GM06990 (cell line): Measurements from ENCODE around the gene TRHDE.
"Not testable (repeated sequence)": the region's sequence is repeated elsewhere in the genome, so short reads cannot be mapped to it uniquely, and the experiment has no call there.

Experiments
- DNase-seq: peaks from one replicate; pipeline ENCODE4 v3.0.0-alpha.2; 2011; ENCODE audit not compliant: insufficient read length; ENCODE audit errors: extremely low read depth
- H3K27me3 ChIP-seq: replicated peaks from 2 replicates; pipeline ENCODE4 v1.6.0; 2011; ENCODE audit warnings: low read length; ENCODE audit not compliant: control insufficient read depth, insufficient read depth
- H3K36me3 ChIP-seq: 2 replicates; pipeline ENCODE4 v1.5.1; 2011; ENCODE audit warnings: low read length; ENCODE audit not compliant: control insufficient read depth, insufficient read depth
- H3K4me3 ChIP-seq: replicated peaks from 2 replicates; pipeline ENCODE4 v1.5.1; 2011; ENCODE audit warnings: low read depth, mild to moderate bottlenecking, control low read depth, low read length
- TF ChIP-seq, protein P1 (sequence below): IDR thresholded peaks from 2 replicates; pipeline ENCODE4 v1.5.1; 2011; ENCODE audit warnings: low read length, control low read depth, mild to moderate bottlenecking, inconsistent platforms; ENCODE audit not compliant: insufficient read depth, poor library complexity, severe bottlenecking

Gene TRHDE

DNA sequence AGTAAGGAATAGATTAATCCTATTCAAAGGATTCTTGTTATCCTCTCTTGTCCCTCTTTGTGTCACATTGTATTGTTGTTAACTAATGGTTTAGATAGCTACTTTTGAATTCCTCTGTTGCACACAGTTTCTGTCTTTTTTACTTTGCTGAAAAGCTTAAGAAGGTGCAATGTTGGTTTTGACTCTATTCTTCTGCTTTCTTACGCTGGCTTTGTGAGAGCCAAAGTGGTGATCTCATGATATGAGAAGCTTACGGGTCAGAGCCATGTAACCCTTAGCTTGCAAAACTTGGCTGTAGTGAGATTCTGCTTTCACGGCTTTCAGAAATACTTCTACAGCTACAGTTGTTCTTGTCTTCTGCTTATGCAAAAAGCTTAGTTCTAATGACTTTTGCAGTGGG lies 239.7 kb downstream of the TRHDE start:
- Histone ChIP-seq H3K4me3 (no peak overlapping the region), H3K36me3 (no peaks in the 10 kb centered on the region), H3K27me3 (no peaks in the 10 kb centered on the region)
- no peak for DNase-seq
- TF ChIP-seq, protein P1, sequence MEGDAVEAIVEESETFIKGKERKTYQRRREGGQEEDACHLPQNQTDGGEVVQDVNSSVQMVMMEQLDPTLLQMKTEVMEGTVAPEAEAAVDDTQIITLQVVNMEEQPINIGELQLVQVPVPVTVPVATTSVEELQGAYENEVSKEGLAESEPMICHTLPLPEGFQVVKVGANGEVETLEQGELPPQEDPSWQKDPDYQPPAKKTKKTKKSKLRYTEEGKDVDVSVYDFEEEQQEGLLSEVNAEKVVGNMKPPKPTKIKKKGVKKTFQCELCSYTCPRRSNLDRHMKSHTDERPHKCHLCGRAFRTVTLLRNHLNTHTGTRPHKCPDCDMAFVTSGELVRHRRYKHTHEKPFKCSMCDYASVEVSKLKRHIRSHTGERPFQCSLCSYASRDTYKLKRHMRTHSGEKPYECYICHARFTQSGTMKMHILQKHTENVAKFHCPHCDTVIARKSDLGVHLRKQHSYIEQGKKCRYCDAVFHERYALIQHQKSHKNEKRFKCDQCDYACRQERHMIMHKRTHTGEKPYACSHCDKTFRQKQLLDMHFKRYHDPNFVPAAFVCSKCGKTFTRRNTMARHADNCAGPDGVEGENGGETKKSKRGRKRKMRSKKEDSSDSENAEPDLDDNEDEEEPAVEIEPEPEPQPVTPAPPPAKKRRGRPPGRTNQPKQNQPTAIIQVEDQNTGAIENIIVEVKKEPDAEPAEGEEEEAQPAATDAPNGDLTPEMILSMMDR, result no peak

DNA sequence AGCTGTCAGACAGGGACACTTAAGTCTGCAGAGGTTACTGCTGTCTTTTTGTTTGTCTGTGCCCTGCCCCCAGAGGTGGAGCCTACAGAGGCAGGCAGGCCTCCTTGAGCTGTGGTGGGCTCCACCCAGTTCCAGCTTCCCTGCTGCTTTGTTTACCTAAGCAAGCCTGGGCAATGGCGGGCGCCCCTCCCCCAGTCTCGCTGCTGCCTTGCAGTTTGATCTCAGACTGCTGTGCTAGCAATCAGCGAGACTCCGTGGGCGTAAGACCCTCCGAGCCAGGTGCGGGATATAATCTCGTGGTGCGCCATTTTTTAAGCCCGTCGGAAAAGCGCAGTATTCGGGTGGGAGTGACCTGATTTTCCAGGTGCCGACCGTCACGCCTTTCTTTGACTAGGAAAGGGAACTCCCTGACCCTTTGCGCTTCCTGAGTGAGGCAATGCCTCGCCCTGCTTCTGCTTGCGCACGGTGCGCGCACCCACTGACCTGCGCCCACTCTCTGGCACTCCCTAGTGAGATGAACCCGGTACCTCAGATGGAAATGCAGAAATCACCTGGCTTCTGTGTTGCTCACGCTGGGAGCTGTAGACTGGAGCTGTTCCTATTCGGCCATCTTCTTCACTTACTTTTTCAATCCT lies 248.0 kb downstream of the TRHDE start:
- DNase-seq, H3K27me3 ChIP-seq, H3K4me3 ChIP-seq, H3K36me3 ChIP-seq: not testable (repeated sequence)

DNA sequence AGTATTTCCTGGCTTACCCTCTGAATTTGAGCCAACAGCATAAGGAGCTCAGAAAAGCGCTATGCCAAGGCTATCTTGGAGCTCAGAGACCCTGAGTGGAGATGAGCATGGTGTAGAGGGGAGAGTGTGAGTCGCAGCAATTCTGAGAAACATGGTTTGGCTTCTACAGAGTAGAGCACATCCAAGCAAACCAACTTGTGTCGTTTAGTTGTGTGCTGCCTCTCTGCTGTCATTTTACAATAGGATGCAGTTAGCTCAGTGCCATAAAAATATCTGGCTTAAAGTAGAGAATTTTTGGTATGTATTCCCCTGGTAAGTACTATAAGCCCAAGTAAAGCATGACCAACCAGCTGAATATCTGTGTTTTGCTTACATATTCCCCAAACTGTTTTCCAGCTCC lies 249.2 kb downstream of the TRHDE start:
- DNase-seq, result no peak
- Histone ChIP-seq H3K4me3 (no peak overlapping the region), H3K27me3 (no peaks in the 10 kb centered on the region), H3K36me3 (no peaks in the 10 kb centered on the region)
- TF ChIP-seq, protein P1, result no peak

DNA sequence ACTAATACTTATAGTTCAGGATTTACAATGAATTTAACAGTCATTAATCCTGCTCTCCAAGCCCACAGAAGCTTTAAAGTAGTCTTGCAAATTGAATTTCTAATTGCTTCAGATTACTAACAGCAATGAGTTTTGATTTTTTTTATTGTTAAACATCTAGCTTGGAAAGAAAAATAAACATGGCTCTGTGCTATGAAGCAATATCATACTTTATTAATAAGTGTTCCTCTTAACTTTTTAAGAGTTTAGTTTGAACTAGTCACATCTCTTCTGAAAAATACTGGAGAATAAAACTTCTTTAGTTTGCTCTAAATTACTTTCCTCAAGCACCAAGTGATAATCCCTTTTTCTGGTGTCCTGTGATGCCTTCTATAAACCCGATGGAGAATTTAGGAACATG lies 250.2 kb downstream of the TRHDE start:
- TF ChIP-seq, protein P1, result no peak
- Histone ChIP-seq H3K4me3 (no peak overlapping the region), H3K27me3 (no peaks in the 10 kb centered on the region), H3K36me3 (no peaks in the 10 kb centered on the region)
- no peak for DNase-seq

DNA sequence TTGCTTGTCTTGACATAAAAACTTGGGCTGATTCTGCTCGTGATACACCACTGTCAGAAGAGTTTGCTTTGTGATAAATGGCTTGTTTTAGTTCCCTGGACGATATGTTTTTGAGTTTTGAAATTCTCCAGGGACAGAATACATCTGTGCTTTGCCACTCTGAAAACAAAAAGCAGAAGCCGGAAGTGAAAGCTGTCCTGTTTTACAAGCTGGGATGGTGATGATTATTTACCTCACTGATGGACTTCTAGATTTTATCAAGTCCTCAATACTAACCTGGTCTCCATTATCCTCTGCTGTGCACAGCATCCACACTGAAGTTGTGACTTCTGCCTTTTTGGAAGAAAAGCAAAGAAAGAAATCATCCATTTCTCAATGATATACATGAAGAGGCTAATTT lies 251.6 kb downstream of the TRHDE start:
- no peak for DNase-seq

DNA sequence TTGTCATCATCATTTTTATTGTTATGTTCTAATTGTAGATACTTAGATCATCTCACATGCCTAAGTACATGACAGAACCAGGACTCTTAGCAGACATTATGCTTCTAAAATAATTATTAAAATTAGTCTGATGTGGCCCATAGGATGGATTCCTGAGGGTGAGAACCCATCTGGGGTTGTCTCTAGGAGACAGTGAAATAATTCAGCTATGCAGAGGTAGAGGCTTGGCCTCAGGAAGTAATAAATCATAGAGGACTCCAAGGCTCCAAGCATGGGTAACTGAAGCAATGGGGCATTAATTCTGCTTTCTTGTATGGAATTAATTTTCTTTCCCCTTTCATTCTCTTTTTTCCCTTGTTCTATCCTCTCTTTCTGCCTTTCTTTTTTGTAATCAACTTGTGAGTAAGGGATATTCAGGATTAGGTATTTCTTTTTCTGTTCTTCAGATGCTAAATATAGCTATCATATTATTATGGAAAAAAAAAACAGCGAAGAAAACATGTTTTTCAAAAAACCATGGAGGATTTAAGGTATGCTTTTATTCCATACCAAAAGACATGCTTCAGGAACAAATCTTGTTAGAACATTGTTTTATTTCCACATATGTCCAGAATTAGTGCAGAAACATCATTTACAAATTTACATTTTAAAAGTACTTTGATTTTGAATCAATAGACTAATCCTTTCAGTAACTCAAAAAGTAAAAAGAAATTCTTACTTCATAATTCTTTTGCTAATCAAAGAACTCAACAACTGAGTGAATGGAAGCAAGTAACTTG lies 263.2 kb downstream of the TRHDE start:
- no peaks in the 10 kb centered on the region for H3K27me3 ChIP-seq

More for the DNA sequence above, 251.6 kb downstream of the TRHDE start:
- no peak overlapping the region for H3K4me3 ChIP-seq
- H3K27me3 ChIP-seq, result no peaks in the 10 kb centered on the region
- H3K36me3 ChIP-seq, result no peaks in the 10 kb centered on the region
- TF ChIP-seq, protein P1, result no peak

More for the DNA sequence above, 263.2 kb downstream of the TRHDE start:
- TF ChIP-seq, protein P1, result no peak
- Histone ChIP-seq H3K4me3 (no peak overlapping the region), H3K36me3 (no peaks in the 10 kb centered on the region)
- no peak for DNase-seq
